NCI-H187 (cell line): ENCODE data around the gene TSPOAP1.

ENCODE experiments used
- DNase-seq, 2 experiments: peaks; one replicate each; lab custom pipeline; 2025; lab: John Stamatoyannopoulos, UW

Gene TSPOAP1

GRCh38 chr17:58263773-58264172 is 64.8 kb downstream of the TSPOAP1 start:
- no peak for DNase-seq

GRCh38 chr17:58262149-58262548 is 66.4 kb downstream of the TSPOAP1 start:
- DNase-seq: no peak

GRCh38 chr17:58254803-58255202 is 73.8 kb downstream of the TSPOAP1 start:
- no peak for DNase-seq

- no peak for DNase-seq
Measured at GRCh38 chr17:58253082-58253481, 75.5 kb downstream of the TSPOAP1 start.

GRCh38 chr17:58252141-58252540 is 76.5 kb downstream of the TSPOAP1 start:
- no peak for DNase-seq
